ENCODE measurements around the gene MAGEF1.

The MAGEF1 gene

GRCh38 chr3:184751204-184752040, 39.6 kb upstream of the MAGEF1 start:
- no peak for ATAC-seq
- TF ChIP-seq GLIS3 (CRISPR knock-in tag; IDR thresholded peaks at IDR 0.05): no peak
- no peak for TF ChIP-seq ZC3H10 (CRISPR knock-in tag; IDR thresholded peaks at IDR 0.05)
- TF ChIP-seq CSDC2 (CRISPR knock-in tag; IDR thresholded peaks at IDR 0.05): no peak
- no peak for TF ChIP-seq SNAI2 (CRISPR knock-in tag; IDR thresholded peaks at IDR 0.05)
- TF ChIP-seq BACH2 (CRISPR knock-in tag; IDR thresholded peaks at IDR 0.05; ENCODE audit: borderline replicate concordance): no peak
- TF ChIP-seq ZFP3 (CRISPR knock-in tag; IDR thresholded peaks at IDR 0.05): no peak
- no peak for TF ChIP-seq ZNF8 (CRISPR knock-in tag; IDR thresholded peaks at IDR 0.05)
- no peak for TF ChIP-seq ESRRG (CRISPR knock-in tag; IDR thresholded peaks at IDR 0.05)
- no peak for TF ChIP-seq ARNTL (CRISPR knock-in tag; IDR thresholded peaks at IDR 0.05; ENCODE audit: borderline replicate concordance, low read depth)
- no peak for TF ChIP-seq TOX (CRISPR knock-in tag; IDR thresholded peaks at IDR 0.05; ENCODE audit: borderline replicate concordance)
- TF ChIP-seq PPARA (CRISPR knock-in tag; IDR thresholded peaks at IDR 0.05; ENCODE audit: borderline replicate concordance): no peak
- TF ChIP-seq CSRNP3 (CRISPR knock-in tag; IDR thresholded peaks at IDR 0.05): no peak
- TF ChIP-seq RARB (CRISPR knock-in tag; IDR thresholded peaks at IDR 0.05): no peak
- no peak for TF ChIP-seq TCF4 (CRISPR knock-in tag; IDR thresholded peaks at IDR 0.05; ENCODE audit: borderline replicate concordance)
- TF ChIP-seq PATZ1 (CRISPR knock-in tag; IDR thresholded peaks at IDR 0.05; ENCODE audit: borderline replicate concordance): no peak
- no peak for TF ChIP-seq POU6F1 (CRISPR knock-in tag; IDR thresholded peaks at IDR 0.05; ENCODE audit: borderline replicate concordance, low read depth)
- no peak for TF ChIP-seq ISL1 (CRISPR knock-in tag; IDR thresholded peaks at IDR 0.05)
- TF ChIP-seq CREB5 (CRISPR knock-in tag; IDR thresholded peaks at IDR 0.05; ENCODE audit: low read depth): no peak
- no peak for TF ChIP-seq ZFP30 (CRISPR knock-in tag; IDR thresholded peaks at IDR 0.05)

GRCh38 chr3:184750349-184751083, 38.7 kb upstream of the MAGEF1 start:
- TF ChIP-seq RARB (CRISPR knock-in tag; IDR thresholded peaks at IDR 0.05): no peak
- no peak for TF ChIP-seq POU6F1 (CRISPR knock-in tag; IDR thresholded peaks at IDR 0.05; ENCODE audit: borderline replicate concordance, low read depth)
- TF ChIP-seq CREB5 (CRISPR knock-in tag; IDR thresholded peaks at IDR 0.05; ENCODE audit: low read depth): no peak
- TF ChIP-seq ZNF70 (CRISPR knock-in tag; IDR thresholded peaks at IDR 0.05): no peak
- TF ChIP-seq PATZ1 (CRISPR knock-in tag; IDR thresholded peaks at IDR 0.05; ENCODE audit: borderline replicate concordance): no peak
- no peak for TF ChIP-seq ZFP3 (CRISPR knock-in tag; IDR thresholded peaks at IDR 0.05)
- no peak for TF ChIP-seq ZFP30 (CRISPR knock-in tag; IDR thresholded peaks at IDR 0.05)
- no peak for TF ChIP-seq GLIS3 (CRISPR knock-in tag; IDR thresholded peaks at IDR 0.05)
- TF ChIP-seq SNAI2 (CRISPR knock-in tag; IDR thresholded peaks at IDR 0.05): no peak
- TF ChIP-seq TOX (CRISPR knock-in tag; IDR thresholded peaks at IDR 0.05; ENCODE audit: borderline replicate concordance): no peak
- TF ChIP-seq OSR1 (CRISPR knock-in tag; IDR thresholded peaks at IDR 0.05): no peak
- TF ChIP-seq BACH2 (CRISPR knock-in tag; IDR thresholded peaks at IDR 0.05; ENCODE audit: borderline replicate concordance): no peak
- TF ChIP-seq ZC3H10 (CRISPR knock-in tag; IDR thresholded peaks at IDR 0.05): no peak
- TF ChIP-seq PPARA (CRISPR knock-in tag; IDR thresholded peaks at IDR 0.05; ENCODE audit: borderline replicate concordance): no peak
- no peak for TF ChIP-seq ISL1 (CRISPR knock-in tag; IDR thresholded peaks at IDR 0.05)
- no peak for TF ChIP-seq ZNF8 (CRISPR knock-in tag; IDR thresholded peaks at IDR 0.05)
- no peak for ATAC-seq
